ENCODE results near the gene HPCAL1. TPM values are rescaled to one million over a fixed set of nuclear protein-coding genes. Genes with fewer than 3 reads are reported as not detected.

Gene HPCAL1
- total and polyA plus RNA-seq, 2 donors (not counting 1 experiment from before 2014, with no cell fraction given) = 60.3 to 65.1 TPM

DNA sequence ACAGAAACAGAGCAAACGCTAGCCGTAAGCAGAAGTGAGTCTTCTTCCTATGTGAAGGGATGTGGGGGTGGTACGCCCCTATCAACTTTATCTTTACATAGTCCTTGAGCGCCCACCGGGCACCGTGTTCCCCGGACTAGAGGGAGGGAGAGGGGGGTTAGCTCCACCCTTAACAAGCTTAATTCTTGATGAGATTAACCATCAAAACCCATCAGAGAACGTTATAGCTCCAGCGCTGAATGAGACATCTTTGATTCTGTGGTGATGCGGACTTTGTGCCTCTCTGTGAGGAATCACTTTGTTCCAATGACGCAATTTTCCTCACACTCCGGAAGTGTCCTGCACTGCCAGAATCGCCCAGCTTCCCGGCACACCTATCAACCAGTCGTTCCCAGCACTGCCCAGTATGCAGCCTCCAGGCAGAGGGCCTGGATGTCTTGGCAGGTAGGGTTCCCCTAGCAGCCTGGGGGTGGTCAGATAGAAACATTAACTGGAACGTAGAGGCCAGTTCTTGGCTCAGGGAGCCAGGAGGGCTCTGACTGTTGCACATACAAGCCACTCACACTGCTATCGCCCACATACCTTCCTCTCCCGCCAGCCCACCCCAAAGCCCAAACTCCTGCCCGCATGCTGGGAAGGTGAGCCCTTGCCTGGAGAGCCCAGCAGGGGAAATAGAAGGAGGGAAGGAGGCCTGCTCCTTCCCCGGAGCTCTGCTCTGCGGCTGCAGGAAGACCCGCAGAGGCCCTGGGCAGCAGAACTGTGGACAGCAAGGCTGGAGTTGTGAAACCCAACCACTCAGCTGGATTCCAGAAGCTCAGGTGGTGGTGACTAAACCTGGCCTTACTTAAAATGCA is 147.4 kb downstream of the HPCAL1 start:
- Histone ChIP-seq H3K79me2 (ENCODE audit: control insufficient read depth, insufficient read depth, low read length) (peaks cover 26% of the 10 kb centered on the region), H3K9ac (ENCODE audit: low read length) (no peak overlapping the region), H3K27me3 (replicated peaks in 1 of 4; ENCODE audit: control extremely low read depth in 1 of 4, control insufficient read depth in 3 of 4, insufficient read depth in 4 of 4, low read length in 3 of 4) (no peaks in the 10 kb centered on the region), H3K4me2 (replicated peaks; ENCODE audit: low read depth, low read length, poor library complexity, severe bottlenecking) (peak overlapping the region; percentile 86), H3K9me3 (ENCODE audit: control extremely low read depth in 1 of 3, control insufficient read depth in 2 of 3, insufficient read depth in 1 of 3, low read length in 2 of 3) (peaks cover 0 to 5% (median 0%) of the 10 kb centered on the region in 3 donors), H3K4me1 (ENCODE audit: control insufficient read depth in 2 of 2, insufficient read depth in 2 of 2, low read length in 2 of 2) (peaks cover 33 to 39% of the 10 kb centered on the region in 2 donors), H3K27ac (ENCODE audit: low read length in 2 of 2) (no peak overlapping the region), H4K20me1 (ENCODE audit: control insufficient read depth, insufficient read depth, low read length, poor library complexity, severe bottlenecking) (peaks cover 25% of the 10 kb centered on the region), H2AFZ (ENCODE audit: insufficient read depth, low read depth, low read length, poor library complexity, severe bottlenecking) (no peak overlapping the region), H3K36me3 (replicated peaks in 1 of 2; ENCODE audit: control extremely low read depth in 1 of 2, control insufficient read depth in 1 of 2, extremely low read depth in 1 of 2, insufficient read depth in 2 of 2, low read length in 1 of 2) (no peaks in the 10 kb centered on the region), H3K4me3 (ENCODE audit: control extremely low read depth in 1 of 5, extremely low read depth in 1 of 5, insufficient read depth in 1 of 5, low read depth in 2 of 5, low read length in 4 of 5) (no peak overlapping the region)
- 97% methylated on average over 11 of the region's 22 CpGs for WGBS (ENCODE audit: insufficient coverage)
- intact Hi-C loops (cut with micrococcal nuclease) = loop anchor here (1.0 to 10.0 kb wide), 8 partner anchors 73 to 1305 kb away; partner anchors contain the start of genes ADAM17, CPSF3, GRHL1 and ITGB1BP1
- H3K4me1 Mint-ChIP-seq = peaks cover 24% of the 10 kb centered on the region
- H3K9me3 Mint-ChIP-seq (ENCODE audit: insufficient read depth) = no peaks in the 10 kb centered on the region
- H3K27ac Mint-ChIP-seq = peak overlapping the region; percentile 59
- no peaks in the 10 kb centered on the region for H3K27me3 Mint-ChIP-seq
- CTCF ChIA-PET = interaction anchor here (1.0 kb wide), 1 partner anchor 15 kb away, joined by 7 read pairs; no protein-coding TSS in a partner anchor
- POLR2A ChIA-PET = interaction anchor here (0.7 kb wide), 2 partner anchors 42 to 148 kb away, joined by 5 read pairs; no protein-coding TSS in a partner anchor
- no peak for ATAC-seq (ENCODE audit: low read depth)
- no peak for DNase-seq
- H3K4me3 Mint-ChIP-seq = peak overlapping the region; percentile 64
- TF ChIP-seq, protein P1, sequence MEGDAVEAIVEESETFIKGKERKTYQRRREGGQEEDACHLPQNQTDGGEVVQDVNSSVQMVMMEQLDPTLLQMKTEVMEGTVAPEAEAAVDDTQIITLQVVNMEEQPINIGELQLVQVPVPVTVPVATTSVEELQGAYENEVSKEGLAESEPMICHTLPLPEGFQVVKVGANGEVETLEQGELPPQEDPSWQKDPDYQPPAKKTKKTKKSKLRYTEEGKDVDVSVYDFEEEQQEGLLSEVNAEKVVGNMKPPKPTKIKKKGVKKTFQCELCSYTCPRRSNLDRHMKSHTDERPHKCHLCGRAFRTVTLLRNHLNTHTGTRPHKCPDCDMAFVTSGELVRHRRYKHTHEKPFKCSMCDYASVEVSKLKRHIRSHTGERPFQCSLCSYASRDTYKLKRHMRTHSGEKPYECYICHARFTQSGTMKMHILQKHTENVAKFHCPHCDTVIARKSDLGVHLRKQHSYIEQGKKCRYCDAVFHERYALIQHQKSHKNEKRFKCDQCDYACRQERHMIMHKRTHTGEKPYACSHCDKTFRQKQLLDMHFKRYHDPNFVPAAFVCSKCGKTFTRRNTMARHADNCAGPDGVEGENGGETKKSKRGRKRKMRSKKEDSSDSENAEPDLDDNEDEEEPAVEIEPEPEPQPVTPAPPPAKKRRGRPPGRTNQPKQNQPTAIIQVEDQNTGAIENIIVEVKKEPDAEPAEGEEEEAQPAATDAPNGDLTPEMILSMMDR (IDR thresholded peaks at IDR 0.05) = no peak
- no peak for TF ChIP-seq EZH2 (IDR thresholded peaks at IDR 0.05; ENCODE audit: borderline replicate concordance, insufficient read depth, low read depth, low read length, poor library complexity, severe bottlenecking)

DNA sequence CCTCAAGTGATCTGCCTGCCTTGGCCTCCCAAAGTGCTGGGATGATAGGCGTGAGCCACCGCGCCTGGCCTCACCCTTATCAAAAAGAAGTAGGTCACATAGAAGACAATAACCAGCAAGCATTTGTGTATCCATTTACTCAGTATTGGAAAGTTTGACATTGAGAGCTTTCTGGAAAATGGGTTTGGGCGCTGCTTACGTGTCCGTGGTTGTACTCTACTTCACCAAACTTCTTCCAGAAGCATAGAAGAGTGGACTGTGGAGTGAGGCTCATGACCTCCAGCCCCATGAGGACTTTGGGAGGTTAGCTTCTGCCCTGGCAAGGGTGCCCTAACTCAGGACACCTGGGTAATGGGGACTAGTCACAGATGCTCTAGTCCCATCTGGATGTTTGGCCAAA is 149.1 kb downstream of the HPCAL1 start:
- POLR2A ChIA-PET = no interaction called here
- H3K4me1 Mint-ChIP-seq = peaks cover 9% of the 10 kb centered on the region

More for the DNA sequence above, 149.1 kb downstream of the HPCAL1 start:
- H3K9ac ChIP-seq (ENCODE audit: low read length) = no peak overlapping the region
- peaks cover 17 to 21% of the 10 kb centered on the region in 2 donors for H3K4me1 ChIP-seq (ENCODE audit: control insufficient read depth in 2 of 2, insufficient read depth in 2 of 2, low read length in 2 of 2)
- no peak for ATAC-seq (ENCODE audit: low read depth)
- CTCF ChIA-PET = interaction anchor here (1.0 to 2.2 kb wide), 3 partner anchors 17 to 417 kb away, joined by 3 to 10 read pairs (median 3); no protein-coding TSS in a partner anchor
- no peak for DNase-seq
- Mint-ChIP-seq H3K9me3 (ENCODE audit: insufficient read depth) (no peaks in the 10 kb centered on the region), H3K27ac (no peak overlapping the region), H3K4me3 (no peak overlapping the region), H3K27me3 (no peaks in the 10 kb centered on the region)
- H4K20me1 ChIP-seq (ENCODE audit: control insufficient read depth, insufficient read depth, low read length, poor library complexity, severe bottlenecking) = peaks cover 9% of the 10 kb centered on the region
- H2AFZ ChIP-seq (ENCODE audit: insufficient read depth, low read depth, low read length, poor library complexity, severe bottlenecking) = no peak overlapping the region
- no peak overlapping the region for H3K27ac ChIP-seq (ENCODE audit: low read length in 2 of 2)
- no peaks in the 10 kb centered on the region for H3K27me3 ChIP-seq (replicated peaks in 1 of 4; ENCODE audit: control extremely low read depth in 1 of 4, control insufficient read depth in 3 of 4, insufficient read depth in 4 of 4, low read length in 3 of 4)
- H3K79me2 ChIP-seq (ENCODE audit: control insufficient read depth, insufficient read depth, low read length) = peaks cover 9% of the 10 kb centered on the region
- H3K4me2 ChIP-seq (replicated peaks; ENCODE audit: low read depth, low read length, poor library complexity, severe bottlenecking) = no peak overlapping the region
- TF ChIP-seq EZH2 (IDR thresholded peaks at IDR 0.05; ENCODE audit: borderline replicate concordance, insufficient read depth, low read depth, low read length, poor library complexity, severe bottlenecking) = no peak
- TF ChIP-seq, protein P1 (IDR thresholded peaks at IDR 0.05) = no peak
- intact Hi-C loops (cut with micrococcal nuclease) = no loop called here
- no peak overlapping the region for H3K4me3 ChIP-seq (ENCODE audit: control extremely low read depth in 1 of 5, extremely low read depth in 1 of 5, insufficient read depth in 1 of 5, low read depth in 2 of 5, low read length in 4 of 5)
- WGBS (ENCODE audit: insufficient coverage) = no CpG with 5 or more reads among the region's 6 CpGs
- H3K36me3 ChIP-seq (replicated peaks in 1 of 2; ENCODE audit: control extremely low read depth in 1 of 2, control insufficient read depth in 1 of 2, extremely low read depth in 1 of 2, insufficient read depth in 2 of 2, low read length in 1 of 2) = no peaks in the 10 kb centered on the region
- peaks cover 0 to 5% (median 0%) of the 10 kb centered on the region in 3 donors for H3K9me3 ChIP-seq (ENCODE audit: control extremely low read depth in 1 of 3, control insufficient read depth in 2 of 3, insufficient read depth in 1 of 3, low read length in 2 of 3)
